ENCODE measurements around the gene SLC26A4. TPM values are rescaled to one million over a fixed set of nuclear protein-coding genes. Genes with fewer than 3 reads are reported as not detected.

Gene SLC26A4
- total and polyA plus RNA-seq, 2 donors (not counting 1 experiment from before 2014, with no cell fraction given), result 0.33 to 0.50 TPM

- no peaks in the 10 kb centered on the region for H4K20me1 ChIP-seq (ENCODE audit: control insufficient read depth, extremely low read depth, insufficient read depth, low read length)
- no peaks in the 10 kb centered on the region for H3K4me1 ChIP-seq (ENCODE audit: control insufficient read depth, extremely low read depth, insufficient read depth, low read length)
Observed at GRCh38 chr7:107723255-107723654, 62.6 kb downstream of the SLC26A4 start.

GRCh38 chr7:107725138-107725740, 64.6 kb downstream of the SLC26A4 start:
- Histone ChIP-seq H4K20me1 (ENCODE audit: control insufficient read depth, extremely low read depth, insufficient read depth, low read length) (no peaks in the 10 kb centered on the region), H3K79me2 (ENCODE audit: control insufficient read depth, insufficient read depth, low read length) (no peaks in the 10 kb centered on the region), H3K4me1 (ENCODE audit: control insufficient read depth, extremely low read depth, insufficient read depth, low read length) (no peaks in the 10 kb centered on the region), H3K9me3 (ENCODE audit: control insufficient read depth, insufficient read depth, low read depth, low read length) (no peaks in the 10 kb centered on the region), H3K4me2 (ENCODE audit: extremely low read depth, insufficient read depth, low read length) (no peak overlapping the region), H3K4me3 (replicated peaks in 1 of 4; ENCODE audit: control extremely low read depth in 1 of 4, insufficient read depth in 1 of 4, low read depth in 3 of 4, low read length in 4 of 4) (no peak overlapping the region), H3K36me3 (ENCODE audit: control insufficient read depth, insufficient read depth, low read length) (no peaks in the 10 kb centered on the region), H3K27ac (ENCODE audit: insufficient read depth, low read length) (no peak overlapping the region), H3K27me3 (ENCODE audit: control insufficient read depth, insufficient read depth, low read length) (peaks cover 5% of the 10 kb centered on the region), H2AFZ (ENCODE audit: low read length) (no peak overlapping the region), H3K9ac (ENCODE audit: insufficient read depth, low read length) (no peak overlapping the region)
- TF ChIP-seq CTCF (conservative IDR thresholded peaks at IDR 0.05 in 1 of 2, IDR thresholded peaks at IDR 0.05 in 1 of 2; ENCODE audit: low read depth in 1 of 2, low read length in 2 of 2), result peak; percentile 62
- TF ChIP-seq EZH2 (IDR thresholded peaks at IDR 0.05; ENCODE audit: low read length, missing control alignments), result no peak
- peak; percentile 63 to 76 for DNase-seq (ENCODE audit: low read depth in 2 of 2)

More at GRCh38 chr7:107723255-107723654, 62.6 kb downstream of the SLC26A4 start:
- H3K4me3 ChIP-seq (replicated peaks in 1 of 4; ENCODE audit: control extremely low read depth in 1 of 4, insufficient read depth in 1 of 4, low read depth in 3 of 4, low read length in 4 of 4), result no peak overlapping the region
- DNase-seq (ENCODE audit: low read depth in 2 of 2), result peak in 1 of 2 donors; percentile 17
- H3K4me2 ChIP-seq (ENCODE audit: extremely low read depth, insufficient read depth, low read length), result no peak overlapping the region
- no peaks in the 10 kb centered on the region for H3K9me3 ChIP-seq (ENCODE audit: control insufficient read depth, insufficient read depth, low read depth, low read length)
- no peaks in the 10 kb centered on the region for H3K79me2 ChIP-seq (ENCODE audit: control insufficient read depth, insufficient read depth, low read length)
- TF ChIP-seq CTCF (conservative IDR thresholded peaks at IDR 0.05 in 1 of 2, IDR thresholded peaks at IDR 0.05 in 1 of 2; ENCODE audit: low read depth in 1 of 2, low read length in 2 of 2), result no peak
- H3K36me3 ChIP-seq (ENCODE audit: control insufficient read depth, insufficient read depth, low read length), result no peaks in the 10 kb centered on the region
- no peak overlapping the region for H3K9ac ChIP-seq (ENCODE audit: insufficient read depth, low read length)
- peaks cover 3% of the 10 kb centered on the region for H3K27me3 ChIP-seq (ENCODE audit: control insufficient read depth, insufficient read depth, low read length)
- no peak overlapping the region for H3K27ac ChIP-seq (ENCODE audit: insufficient read depth, low read length)
- no peak overlapping the region for H2AFZ ChIP-seq (ENCODE audit: low read length)

- Histone ChIP-seq H3K27me3 (ENCODE audit: control insufficient read depth, insufficient read depth, low read length) (peaks cover 5% of the 10 kb centered on the region), H3K79me2 (ENCODE audit: control insufficient read depth, insufficient read depth, low read length) (no peaks in the 10 kb centered on the region), H3K4me2 (ENCODE audit: extremely low read depth, insufficient read depth, low read length) (no peak overlapping the region), H3K4me1 (ENCODE audit: control insufficient read depth, extremely low read depth, insufficient read depth, low read length) (no peaks in the 10 kb centered on the region), H3K4me3 (replicated peaks in 1 of 4; ENCODE audit: control extremely low read depth in 1 of 4, insufficient read depth in 1 of 4, low read depth in 3 of 4, low read length in 4 of 4) (no peak overlapping the region), H3K9me3 (ENCODE audit: control insufficient read depth, insufficient read depth, low read depth, low read length) (no peaks in the 10 kb centered on the region), H3K27ac (ENCODE audit: insufficient read depth, low read length) (no peak overlapping the region), H2AFZ (ENCODE audit: low read length) (no peak overlapping the region), H4K20me1 (ENCODE audit: control insufficient read depth, extremely low read depth, insufficient read depth, low read length) (no peaks in the 10 kb centered on the region), H3K36me3 (ENCODE audit: control insufficient read depth, insufficient read depth, low read length) (no peaks in the 10 kb centered on the region), H3K9ac (ENCODE audit: insufficient read depth, low read length) (no peak overlapping the region)
- DNase-seq (ENCODE audit: low read depth in 2 of 2), result no peak
- TF ChIP-seq EZH2 (IDR thresholded peaks at IDR 0.05; ENCODE audit: low read length, missing control alignments) (no peak), CTCF (conservative IDR thresholded peaks at IDR 0.05 in 1 of 2, IDR thresholded peaks at IDR 0.05 in 1 of 2; ENCODE audit: low read depth in 1 of 2, low read length in 2 of 2) (no peak)
Observed at GRCh38 chr7:107726356-107727130, 65.9 kb downstream of the SLC26A4 start.

Measured in fibroblast of lung (primary cell).